GM18907 (cell line): ENCODE measurements around the gene UFSP1.
A peak's percentile ranks its signal among the peaks of the same experiment; 100 is the strongest.
"Not testable (repeated sequence)": the region's sequence is repeated elsewhere in the genome, so short reads cannot be mapped to it uniquely, and the experiment has no call there.

ENCODE experiments used
- ATAC-seq: cut with Tn5 transposase; IDR thresholded peaks from one replicate; pipeline ENCODE4 v1.9.1; 2021; ENCODE audit warnings: mild to moderate bottlenecking, moderate library complexity; ENCODE audit not compliant: unreplicated experiment

Gene UFSP1

GRCh38 chr7:100888988-100889750 lies at the start of gene UFSP1:
Gene UFSP1 (minus strand): TSS chr7:100889715. CDS start chr7:100889271, 444 bp downstream.
- peak; percentile 32 for ATAC-seq

DNA sequence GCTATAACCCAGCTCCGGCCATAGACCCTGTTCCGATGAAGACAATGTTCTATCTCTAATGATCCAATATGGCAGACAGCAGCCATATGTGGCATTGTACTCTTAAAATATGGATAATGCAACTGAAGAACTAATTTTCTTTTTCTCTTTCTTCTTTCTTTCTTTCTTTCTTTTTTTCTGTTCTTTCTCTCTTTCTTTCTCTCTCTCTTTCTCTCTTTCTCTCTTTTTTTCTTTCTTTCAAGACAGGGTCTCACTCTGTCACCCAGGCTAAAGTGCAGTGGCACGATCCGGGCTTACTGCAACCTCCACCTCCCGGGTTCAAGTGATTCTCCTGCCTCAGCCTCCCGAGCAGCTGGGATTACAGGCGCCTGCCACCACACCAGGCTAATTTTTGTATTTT lies 46.7 kb upstream of the UFSP1 start:
- not testable (repeated sequence) for ATAC-seq

DNA sequence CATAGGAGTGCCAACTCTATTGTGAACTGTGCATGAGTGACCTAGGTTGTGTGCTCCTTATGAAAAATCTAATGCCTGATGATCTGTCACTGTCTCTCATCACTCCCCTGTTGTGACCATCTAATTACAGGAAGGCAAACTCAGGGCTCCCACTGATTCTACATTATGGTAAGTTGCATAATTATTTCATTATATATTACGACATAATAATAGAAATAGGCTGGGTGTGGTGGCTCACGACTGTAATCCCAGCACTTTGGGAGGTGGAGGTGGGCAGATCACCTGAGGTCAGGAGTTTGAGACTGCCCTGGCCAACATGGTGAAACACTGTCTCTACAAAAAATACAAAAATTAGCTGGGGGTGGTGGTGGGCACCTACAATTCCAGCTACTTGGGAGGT lies 45.9 kb upstream of the UFSP1 start:
- not testable (repeated sequence) for ATAC-seq

DNA sequence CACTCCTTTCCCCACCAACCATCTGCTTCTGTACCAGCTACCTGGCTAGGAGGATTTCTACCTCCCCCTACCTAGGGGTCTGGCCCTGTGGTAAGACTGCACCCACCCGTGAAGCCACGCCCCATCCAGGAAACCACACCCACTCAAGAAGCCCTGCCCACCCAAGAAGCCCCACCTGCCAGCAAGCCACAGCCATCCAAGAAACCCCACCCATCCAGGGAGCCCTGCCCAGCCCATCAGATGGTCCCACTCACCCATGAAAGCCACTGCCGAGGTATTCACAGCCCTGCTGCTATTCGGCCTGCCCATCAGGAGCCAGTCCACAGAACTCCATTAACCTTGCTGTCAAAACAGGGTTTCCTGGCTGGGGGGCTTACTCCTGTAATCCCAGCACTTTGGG lies 44.2 kb upstream of the UFSP1 start:
- no peak for ATAC-seq

GRCh38 chr7:100929808-100930174 lies 40.3 kb upstream of the UFSP1 start:
- no peak for ATAC-seq

GRCh38 chr7:100923616-100924015 lies 34.1 kb upstream of the UFSP1 start:
- ATAC-seq = not testable (repeated sequence)

- no peak for ATAC-seq
Measured at GRCh38 chr7:100921039-100921438, 31.5 kb upstream of the UFSP1 start.

DNA sequence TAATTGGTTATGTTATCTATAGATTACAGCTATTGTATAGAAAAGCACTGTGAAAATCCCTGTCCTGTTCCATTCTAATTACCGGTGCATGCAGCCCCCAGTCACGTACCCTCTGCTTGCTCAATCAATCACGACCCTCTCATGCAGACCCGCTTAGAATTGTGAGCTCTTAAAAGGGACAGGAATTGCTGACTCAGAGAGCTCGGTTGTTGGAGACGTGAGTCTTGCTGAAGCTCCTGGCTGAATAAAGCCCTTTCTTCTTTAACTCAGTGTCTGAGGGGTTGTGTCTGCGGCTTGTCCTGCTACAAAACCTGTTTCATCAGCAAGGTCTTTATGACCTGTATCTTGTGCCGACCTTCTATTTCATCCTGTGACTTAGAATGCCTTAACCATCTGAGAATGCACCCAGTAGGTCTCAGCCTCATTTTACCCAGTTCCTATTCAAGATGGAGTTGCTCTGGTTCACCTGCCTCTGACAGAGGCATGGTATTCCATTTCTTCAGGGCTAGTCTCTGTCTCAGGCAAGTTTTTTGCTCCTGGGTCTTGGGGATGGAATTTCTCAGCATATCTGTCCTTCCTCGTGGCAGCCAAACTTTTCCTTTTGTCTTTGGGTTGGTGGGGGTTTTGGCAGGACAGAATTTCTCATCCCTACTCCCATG lies 30.4 kb upstream of the UFSP1 start:
- ATAC-seq = not testable (repeated sequence)

DNA sequence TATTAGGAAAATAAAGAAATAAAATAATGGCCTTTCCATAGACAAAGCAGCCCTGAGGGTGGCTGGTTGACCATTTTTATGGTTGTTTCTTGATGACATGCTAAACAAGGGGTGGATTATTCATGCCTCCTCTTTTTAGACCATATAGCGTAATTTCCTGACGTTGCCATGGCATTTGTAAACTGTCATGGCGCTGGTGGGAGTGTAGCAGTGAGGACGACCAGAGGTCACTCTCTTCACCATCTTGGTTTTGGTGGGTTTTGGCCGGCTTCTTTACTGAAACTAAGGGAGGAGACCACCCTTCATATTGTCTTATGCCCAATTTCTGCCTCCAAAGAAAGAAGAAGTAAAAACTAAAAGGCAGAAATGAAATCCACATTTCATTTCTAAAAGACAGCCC lies 29.8 kb upstream of the UFSP1 start:
- not testable (repeated sequence) for ATAC-seq

DNA sequence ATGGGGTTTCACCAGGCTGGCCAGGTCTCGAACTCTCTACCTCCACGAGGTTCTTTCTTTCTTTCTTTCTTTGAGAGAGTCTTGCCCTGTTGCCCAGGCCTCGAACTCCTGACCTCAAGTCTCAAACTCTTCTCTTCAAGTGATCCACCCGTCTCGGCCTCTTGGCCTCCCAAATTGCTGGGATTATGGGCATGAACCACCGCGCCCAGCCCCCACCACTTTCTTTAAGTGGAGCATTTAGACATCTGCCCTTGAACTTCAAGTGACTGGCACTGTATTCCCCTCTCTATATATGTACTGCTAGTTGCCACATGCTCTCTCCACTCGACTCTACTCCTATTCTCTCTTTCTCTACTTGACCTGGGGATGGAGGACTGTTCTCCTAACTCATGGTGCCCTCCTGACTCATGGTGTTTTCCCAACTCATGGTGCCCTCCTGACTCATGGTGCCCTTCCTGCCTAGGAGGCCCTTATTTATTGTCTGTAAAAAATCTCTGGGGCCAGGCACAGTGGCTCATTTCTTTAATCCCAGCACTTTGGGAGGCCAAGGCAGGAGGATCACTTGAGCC lies 25.4 kb upstream of the UFSP1 start:
- ATAC-seq = no peak

GRCh38 chr7:100914208-100914878 lies 24.8 kb upstream of the UFSP1 start:
- no peak for ATAC-seq

GRCh38 chr7:100911484-100911883 lies 22.0 kb upstream of the UFSP1 start:
- no peak for ATAC-seq

- not testable (repeated sequence) for ATAC-seq
Measured at GRCh38 chr7:100910443-100910842, 20.9 kb upstream of the UFSP1 start.

DNA sequence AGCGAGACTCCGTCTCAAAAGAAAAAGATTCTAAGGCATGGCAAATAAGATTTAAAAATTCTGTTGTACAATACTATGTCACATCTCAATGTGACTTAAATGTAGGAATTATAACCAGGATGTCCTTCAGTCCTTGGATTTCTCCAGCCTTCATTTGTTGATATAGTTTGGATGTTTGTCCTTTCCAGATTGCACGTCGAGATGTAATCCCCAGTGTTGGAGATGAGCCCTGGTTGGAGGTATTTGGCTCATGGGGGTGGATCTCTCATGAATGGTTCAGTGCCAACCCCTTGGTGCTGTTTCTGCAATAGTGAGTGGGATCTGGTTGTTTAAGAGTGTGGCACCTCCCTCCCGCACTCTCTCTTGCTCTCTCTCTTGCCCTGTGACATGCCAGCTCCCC lies 19.0 kb upstream of the UFSP1 start:
- ATAC-seq = no peak

GRCh38 chr7:100902638-100903037 lies 13.1 kb upstream of the UFSP1 start:
- no peak for ATAC-seq

DNA sequence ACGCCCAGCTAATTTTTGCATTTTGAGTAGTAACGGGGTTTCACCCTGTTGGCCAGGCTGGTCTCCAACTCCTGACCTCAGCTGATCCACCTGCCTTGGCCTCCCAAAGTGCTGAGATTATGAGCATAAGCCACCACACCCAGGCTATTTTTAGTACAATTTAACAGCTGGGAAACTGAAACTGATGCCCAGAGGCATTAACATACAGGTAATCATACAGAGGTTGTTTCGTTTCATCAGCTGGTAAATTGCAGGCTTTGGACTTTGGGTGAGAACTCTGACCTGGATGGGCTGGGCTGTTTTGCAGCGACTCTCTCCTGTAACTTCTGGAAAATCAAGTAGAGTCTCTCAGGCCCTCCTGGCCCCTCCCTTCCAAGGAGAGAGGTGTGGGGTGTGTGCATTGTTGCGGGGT lies 12.4 kb upstream of the UFSP1 start:
- ATAC-seq = no peak

DNA sequence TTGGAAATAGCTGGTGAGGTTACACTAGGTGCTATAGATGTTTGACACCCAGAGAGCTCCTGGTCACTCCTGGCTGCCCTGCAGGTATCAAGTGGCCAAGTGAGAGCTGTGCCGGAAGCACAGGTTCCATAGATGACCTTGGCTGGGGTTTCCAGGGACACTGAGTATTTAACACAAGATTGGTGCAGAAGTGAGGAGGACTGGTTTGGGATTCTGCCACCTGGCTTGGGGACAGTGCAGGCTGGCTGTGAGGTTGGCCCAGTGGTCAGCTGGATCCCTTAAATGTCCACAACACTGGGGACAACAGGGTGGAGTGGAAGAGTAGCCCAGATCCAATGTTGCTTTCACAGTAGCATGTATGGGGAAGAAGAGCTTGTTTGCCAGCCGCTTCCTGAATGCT lies 11.5 kb upstream of the UFSP1 start:
- no peak for ATAC-seq

GRCh38 chr7:100899432-100899831 lies 9.9 kb upstream of the UFSP1 start:
- ATAC-seq = no peak

- ATAC-seq = no peak
Measured at GRCh38 chr7:100897772-100898454, 8.4 kb upstream of the UFSP1 start.

GRCh38 chr7:100896732-100897608 lies 7.5 kb upstream of the UFSP1 start:
- no peak for ATAC-seq
